ENCODE results near the gene CRYGB.
A peak's percentile ranks its signal among the peaks of the same experiment; 100 is the strongest.
"Not testable (repeated sequence)": the region's sequence is repeated elsewhere in the genome, so short reads cannot be mapped to it uniquely, and the experiment has no call there.

The CRYGB gene

GRCh38 chr2:208112273-208112745 lies 33.6 kb downstream of the CRYGB start:
- not testable (repeated sequence) for DNase-seq

- DNase-seq: no peak
Observed at GRCh38 chr2:208103616-208104015, 42.3 kb downstream of the CRYGB start.

- DNase-seq: peak in 1 of 2 experiments; percentile 17
Observed at GRCh38 chr2:208101716-208102631, 44.0 kb downstream of the CRYGB start.

GRCh38 chr2:208099682-208100470 lies 46.1 kb downstream of the CRYGB start:
- DNase-seq: peak; percentile 67

DNA sequence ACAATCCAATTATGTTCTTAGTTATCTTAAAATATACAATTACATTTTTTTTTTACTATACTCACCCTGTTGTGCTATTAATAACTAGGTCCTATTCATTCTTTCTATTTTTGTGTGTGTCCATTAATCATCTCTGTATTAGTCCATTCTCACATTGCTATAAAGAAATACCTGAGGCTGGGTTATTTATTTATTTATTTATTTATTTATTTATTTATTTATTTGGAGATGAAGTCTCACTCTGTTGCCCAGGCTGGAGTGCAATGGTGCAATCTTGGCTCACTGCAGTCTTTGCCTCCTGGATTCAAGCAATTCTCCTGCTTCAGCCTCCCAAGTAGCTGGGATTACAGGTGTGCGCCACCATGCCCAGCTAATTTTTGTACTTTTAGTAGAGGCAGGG lies 47.3 kb downstream of the CRYGB start:
- not testable (repeated sequence) for DNase-seq

DNA sequence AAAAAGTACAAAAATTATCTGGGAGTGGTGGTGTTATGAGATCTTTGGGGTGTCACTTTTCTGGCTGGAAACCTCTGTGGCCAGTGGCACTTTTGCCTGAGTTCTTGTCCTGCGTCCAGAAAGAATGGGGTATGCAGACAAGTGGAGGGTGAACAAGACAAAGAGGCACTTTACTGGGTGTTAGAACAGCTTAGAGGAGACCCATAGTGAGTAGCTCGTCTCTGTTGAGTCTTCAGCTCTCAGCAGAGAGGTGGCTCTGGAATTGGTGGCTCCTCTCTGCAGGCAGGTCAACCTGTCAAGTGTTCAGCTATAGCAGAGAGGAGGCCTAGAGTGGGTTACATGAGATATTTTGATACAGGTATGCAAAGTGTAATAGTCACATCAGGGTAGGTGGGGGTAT lies 47.7 kb downstream of the CRYGB start:
- no peak for DNase-seq

- no peak for DNase-seq
Observed at GRCh38 chr2:208097801-208098200, 48.2 kb downstream of the CRYGB start.

- no peak for DNase-seq
Observed at GRCh38 chr2:208097313-208097712, 48.6 kb downstream of the CRYGB start.

GRCh38 chr2:208096080-208096479 lies 49.9 kb downstream of the CRYGB start:
- no peak for DNase-seq

DNA sequence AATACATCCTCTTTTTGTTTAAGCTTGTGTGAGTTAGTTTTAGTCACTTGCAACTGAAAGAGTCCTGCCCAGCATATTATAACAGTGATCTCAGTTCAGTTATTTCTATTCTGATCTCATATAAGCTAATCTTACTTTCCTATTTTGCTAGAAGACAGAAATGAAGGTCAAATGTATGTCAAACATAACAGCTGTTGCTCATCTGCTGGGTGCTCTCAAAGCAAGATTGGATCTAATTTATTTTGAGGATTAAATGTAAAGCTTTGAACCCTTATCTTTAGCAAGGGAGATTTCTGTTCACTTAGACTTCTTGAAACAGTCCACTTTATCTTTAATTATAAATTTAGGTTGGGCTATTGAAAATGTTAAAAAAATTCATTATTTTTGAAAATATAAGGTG lies 52.8 kb downstream of the CRYGB start:
- peak in 1 of 2 experiments; percentile 23 for DNase-seq

All from AML-193 (cell line).